ENCODE data around the gene SPHKAP.

SPHKAP gene

GRCh38 chr2:228164718-228165117 is 16.8 kb downstream of the SPHKAP start:
- DNase-seq (ENCODE audit: low spot score) = no peak
- no peak for TF ChIP-seq CTCF (IDR thresholded peaks at IDR 0.05; ENCODE audit: extremely low read depth, missing control alignments)

- no peak for TF ChIP-seq CTCF (IDR thresholded peaks at IDR 0.05; ENCODE audit: extremely low read depth, missing control alignments)
- no peak for DNase-seq (ENCODE audit: low spot score)
These were observed 23.6 kb downstream of the SPHKAP start for GRCh38 chr2:228157841-228158240.

GRCh38 chr2:228144961-228145360 is 36.5 kb downstream of the SPHKAP start:
- no peak for DNase-seq (ENCODE audit: low spot score)
- no peak for TF ChIP-seq CTCF (IDR thresholded peaks at IDR 0.05; ENCODE audit: extremely low read depth, missing control alignments)

GRCh38 chr2:228140934-228141528 is 40.5 kb downstream of the SPHKAP start:
- no peak for TF ChIP-seq CTCF (IDR thresholded peaks at IDR 0.05; ENCODE audit: extremely low read depth, missing control alignments)
- DNase-seq (ENCODE audit: low spot score) = no peak

- no peak for TF ChIP-seq CTCF (IDR thresholded peaks at IDR 0.05; ENCODE audit: extremely low read depth, missing control alignments)
These were observed 45.5 kb downstream of the SPHKAP start for GRCh38 chr2:228136027-228136426.

GRCh38 chr2:228135300-228135699 is 46.2 kb downstream of the SPHKAP start:
- DNase-seq (ENCODE audit: low spot score) = no peak
- no peak for TF ChIP-seq CTCF (IDR thresholded peaks at IDR 0.05; ENCODE audit: extremely low read depth, missing control alignments)

More at GRCh38 chr2:228136027-228136426, 45.5 kb downstream of the SPHKAP start:
- DNase-seq (ENCODE audit: low spot score) = no peak

- DNase-seq (ENCODE audit: low spot score) = no peak
- TF ChIP-seq CTCF (IDR thresholded peaks at IDR 0.05; ENCODE audit: extremely low read depth, missing control alignments) = no peak
These were observed 49.7 kb downstream of the SPHKAP start for GRCh38 chr2:228131833-228132232.
